HG03442 (cell line): ENCODE measurements around the gene FARP1.

Experiments used
- ATAC-seq: cut with Tn5 transposase; IDR thresholded peaks from one replicate; pipeline ENCODE4 v1.9.1; 2021; ENCODE audit warnings: mild to moderate bottlenecking, moderate library complexity; ENCODE audit not compliant: unreplicated experiment

Gene FARP1

DNA sequence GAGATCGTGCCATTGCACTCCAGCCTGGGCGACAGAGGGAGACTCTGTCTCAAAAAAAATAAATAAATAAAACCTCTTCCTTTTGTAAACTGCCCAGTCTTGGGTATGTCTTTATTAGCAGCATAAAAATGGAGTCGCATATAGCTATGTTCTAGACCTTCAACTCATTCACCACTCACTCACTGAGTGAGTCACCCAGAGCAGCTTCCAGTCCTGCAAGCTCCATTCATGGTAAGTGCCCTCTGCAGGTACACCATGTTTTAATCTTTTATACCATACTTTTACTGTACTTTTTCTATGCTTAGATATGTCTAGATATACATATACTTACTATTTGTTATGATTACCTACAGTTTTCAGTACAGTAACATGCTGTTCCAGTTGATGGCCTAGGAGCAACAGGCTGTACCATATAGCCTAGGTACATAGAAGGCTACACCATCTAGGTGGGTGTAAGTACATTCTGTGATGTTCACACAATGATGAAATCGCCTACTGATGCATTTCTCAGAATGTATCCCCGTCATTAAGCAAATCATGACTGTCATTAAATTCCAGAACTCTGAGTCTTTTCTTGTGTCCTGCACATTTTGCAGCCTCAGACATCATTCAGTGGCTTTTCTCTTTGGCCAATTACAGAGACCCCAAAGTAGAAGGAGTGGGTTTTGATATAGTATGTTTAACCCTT is 13.7 kb upstream of the FARP1 start:
- no peak for ATAC-seq

DNA sequence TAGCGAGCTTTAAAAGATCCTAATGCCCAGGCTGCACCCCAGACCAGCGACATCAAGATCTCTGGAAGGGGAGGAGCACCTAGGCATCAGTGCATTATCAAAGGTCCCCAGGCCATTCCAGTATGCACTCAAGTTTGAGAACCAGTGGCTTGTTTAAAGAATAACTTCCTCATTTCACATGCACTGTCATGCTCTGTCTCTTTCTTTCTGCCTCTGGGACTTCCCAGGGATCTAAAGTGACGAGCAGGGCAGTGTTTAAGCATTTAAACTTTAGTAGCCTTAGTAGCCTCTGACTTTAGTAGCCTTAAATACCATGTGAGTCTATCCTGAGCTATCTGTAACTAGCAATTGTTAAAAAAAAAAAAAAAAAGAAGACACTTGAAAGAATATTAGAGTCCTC is 8.9 kb upstream of the FARP1 start:
- peak; percentile 96 for ATAC-seq

DNA sequence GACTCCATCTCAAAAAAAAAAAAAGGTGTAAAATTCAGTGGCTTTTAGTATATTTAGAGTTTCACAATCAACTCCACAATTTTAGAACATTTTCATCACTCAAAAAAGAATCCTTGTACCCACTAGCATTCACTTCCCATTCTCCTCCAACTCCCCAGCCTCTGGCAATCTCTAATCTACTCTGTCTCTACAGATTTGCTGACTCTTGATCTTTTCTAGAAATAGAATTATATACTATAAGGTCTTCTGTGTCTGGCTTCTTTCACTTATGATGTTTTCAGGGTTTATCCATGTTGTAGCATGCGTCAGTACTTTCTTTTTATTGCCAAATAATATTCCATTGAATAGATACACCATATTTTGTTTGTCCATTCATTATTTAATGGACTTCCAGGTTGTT is 8.0 kb upstream of the FARP1 start:
- no peak for ATAC-seq

DNA sequence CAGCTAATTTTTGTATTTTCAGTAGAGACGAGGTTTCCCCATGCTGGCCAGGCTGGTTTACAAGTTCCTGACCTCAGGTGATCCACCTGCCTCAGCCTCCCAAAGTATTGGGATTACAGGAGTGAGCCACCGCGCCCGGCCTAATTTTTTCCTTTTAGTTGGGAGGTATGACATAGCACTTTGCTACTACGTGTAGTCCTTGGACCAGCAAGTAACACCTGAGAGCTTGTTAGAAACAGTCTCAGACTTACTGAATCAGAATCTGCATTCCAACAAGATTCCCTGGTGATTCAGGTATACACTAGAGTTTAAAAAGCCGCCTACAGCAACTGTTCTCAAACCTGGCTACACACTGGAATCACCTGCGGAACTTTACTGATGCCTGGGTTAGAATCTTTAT is 1.8 kb upstream of the FARP1 start:
- no peak for ATAC-seq

DNA sequence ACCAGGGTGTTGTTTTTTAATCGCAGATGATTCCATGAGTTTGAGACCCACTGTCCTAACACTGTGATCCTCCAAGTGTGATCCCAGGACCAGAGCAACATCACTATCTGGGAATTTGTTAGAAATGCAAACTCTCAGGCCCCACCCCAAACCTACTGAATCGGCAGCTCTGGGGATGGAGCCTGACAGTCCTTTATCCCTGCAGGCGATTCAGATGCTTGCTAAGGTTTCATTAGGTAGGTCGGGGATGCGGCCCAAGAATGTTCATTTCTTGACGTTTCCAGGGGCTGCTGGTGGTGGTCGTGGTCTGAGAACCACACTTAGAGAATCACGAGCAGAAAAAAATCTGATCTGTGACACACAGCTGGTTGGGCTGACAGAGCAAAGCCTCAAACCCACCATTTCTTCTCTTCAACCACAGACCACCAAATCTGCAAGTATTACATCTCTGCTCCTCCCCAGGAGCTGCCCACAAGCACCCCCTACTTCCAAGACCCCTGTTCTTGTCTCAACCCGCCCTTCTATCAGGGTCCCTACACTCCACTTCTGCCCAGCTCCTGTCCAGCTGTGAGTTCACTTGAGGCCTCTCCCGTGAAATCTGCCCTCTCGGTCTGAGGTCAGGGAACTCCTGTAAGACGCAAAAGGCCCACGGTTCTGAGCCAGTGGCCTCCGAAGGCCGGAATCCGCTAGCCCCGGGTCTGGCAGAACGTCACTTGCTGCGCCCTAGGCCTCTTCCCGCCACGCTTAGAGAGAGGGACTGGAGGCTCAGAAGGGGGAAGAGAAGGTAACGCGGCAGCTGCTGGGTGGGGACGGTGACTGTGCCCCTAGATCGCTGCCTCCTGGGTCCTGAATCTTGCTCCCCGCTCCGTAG is 1.1 kb upstream of the FARP1 start:
- ATAC-seq = peak; percentile 3

DNA sequence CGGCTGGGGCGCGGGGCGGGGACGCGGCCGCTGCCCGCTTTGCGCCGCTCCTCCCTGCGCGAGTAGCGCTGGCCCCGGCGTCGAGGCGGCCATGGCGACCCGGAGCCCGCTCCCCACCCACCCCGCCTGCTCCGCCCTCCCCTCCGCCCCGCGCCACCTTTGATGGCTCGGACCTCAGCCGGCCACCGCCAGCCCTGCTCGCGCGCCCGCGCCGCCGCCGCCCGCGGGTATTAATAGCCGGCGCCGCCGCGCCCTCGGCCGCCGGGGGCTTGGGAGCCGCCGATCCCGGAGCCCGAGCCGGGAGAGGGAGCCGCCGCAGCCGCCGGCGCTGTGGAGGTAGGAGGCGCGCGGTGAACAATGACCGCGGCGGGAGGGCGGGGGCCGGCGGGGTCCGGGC is 261 bp downstream of the FARP1 start:
- ATAC-seq = no peak

DNA sequence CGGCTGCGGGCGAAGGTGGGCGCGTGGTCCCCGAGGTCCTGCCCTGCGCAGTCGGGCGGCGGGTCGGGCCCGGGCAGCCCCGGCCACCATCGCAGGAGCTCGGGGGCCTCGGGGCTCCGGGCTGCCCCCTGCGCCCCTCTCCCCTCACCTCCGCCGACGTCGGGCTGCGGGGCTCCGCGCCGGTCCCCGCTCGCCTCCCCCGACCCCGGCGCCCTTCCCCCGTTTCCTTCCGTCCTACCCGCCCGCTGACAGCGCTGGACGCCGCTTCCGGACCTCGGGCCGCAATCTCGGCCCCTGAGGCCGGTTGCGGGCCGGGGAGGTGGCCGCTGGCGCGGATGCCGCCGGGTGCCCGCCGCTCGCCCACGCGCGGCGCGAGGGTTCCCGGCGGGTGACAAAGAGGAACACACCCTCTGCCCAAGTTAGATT is 720 bp downstream of the FARP1 start:
- peak; percentile 1 for ATAC-seq

DNA sequence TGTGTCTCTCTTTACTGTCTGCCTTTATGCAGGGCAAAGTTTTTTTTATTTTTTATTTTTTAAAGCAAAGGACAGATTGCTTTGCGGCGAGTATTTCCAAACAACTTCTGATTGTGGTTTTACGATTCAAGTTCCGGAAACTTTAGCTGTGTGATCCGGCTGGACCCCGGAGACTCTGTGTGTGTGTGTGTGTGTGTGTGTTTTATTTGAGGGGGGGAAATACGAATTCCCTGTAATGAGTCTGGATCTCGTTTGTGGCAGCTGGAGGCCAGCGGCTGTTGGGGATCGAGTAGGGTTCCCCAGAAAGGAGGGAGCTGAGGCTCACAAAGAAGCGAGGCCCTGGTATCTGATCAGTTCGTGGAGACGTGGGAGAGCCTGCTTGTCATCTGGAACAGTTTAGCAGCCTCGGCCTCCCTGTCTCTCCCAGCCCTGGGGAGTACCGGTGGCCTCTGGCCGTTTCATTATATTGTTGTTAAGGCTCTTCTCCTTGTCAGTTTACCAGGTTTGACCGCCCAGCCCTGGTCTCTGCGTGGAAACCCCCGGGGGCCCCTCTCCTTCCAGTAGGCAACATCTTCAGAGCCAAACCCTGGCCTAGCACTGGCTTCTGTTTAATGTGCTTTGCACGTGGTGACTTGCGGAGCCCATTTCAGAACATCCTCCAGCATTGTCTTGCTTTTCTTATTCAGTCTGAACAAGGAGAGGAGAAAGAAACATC is 1.3 kb downstream of the FARP1 start:
- ATAC-seq = no peak

DNA sequence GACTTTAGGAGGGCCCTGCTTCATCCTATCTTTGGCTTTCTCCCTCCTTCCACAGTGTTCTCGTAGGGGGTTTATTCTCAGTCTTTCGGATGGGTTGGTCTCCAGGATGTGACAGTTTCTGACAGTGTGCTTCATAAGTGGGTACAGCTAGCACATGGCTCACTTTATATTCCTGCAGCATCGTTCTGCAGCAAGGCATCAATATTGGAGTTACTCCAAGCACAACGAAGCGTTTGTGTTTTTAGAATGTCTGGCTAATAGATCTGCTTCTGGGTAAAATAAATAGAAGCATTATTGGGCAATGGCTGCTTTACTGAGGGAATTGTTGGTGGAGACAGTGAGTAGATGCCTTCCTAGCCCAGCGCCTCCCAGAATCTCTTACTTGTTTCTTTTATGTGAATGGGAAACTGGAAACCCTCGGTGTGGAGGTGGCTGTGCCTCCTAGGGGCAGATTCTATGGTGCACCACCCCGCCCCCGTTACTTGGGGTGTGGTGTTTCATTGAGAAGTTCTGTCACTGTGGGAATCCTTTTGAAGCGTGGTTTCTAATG is 2.0 kb downstream of the FARP1 start:
- ATAC-seq = no peak

DNA sequence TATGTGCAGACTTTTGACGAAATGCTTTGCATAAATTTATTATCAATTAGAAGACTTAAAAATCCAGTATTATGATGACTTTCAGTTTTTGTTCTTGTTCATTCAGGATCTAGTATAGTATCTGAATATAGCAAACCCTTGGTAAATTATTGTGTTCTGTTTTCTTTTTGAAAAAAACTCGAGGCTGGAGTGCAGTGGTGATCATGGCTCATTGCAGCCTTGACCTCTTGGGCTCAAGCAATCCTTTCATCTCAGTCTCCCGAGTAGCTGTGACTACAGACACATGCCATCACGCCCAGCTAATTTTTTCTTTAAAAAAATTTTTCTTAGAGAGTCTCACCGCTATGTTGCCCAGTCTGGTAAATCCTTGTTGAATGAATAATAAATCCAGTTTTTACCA is 4.6 kb downstream of the FARP1 start:
- ATAC-seq = no peak

DNA sequence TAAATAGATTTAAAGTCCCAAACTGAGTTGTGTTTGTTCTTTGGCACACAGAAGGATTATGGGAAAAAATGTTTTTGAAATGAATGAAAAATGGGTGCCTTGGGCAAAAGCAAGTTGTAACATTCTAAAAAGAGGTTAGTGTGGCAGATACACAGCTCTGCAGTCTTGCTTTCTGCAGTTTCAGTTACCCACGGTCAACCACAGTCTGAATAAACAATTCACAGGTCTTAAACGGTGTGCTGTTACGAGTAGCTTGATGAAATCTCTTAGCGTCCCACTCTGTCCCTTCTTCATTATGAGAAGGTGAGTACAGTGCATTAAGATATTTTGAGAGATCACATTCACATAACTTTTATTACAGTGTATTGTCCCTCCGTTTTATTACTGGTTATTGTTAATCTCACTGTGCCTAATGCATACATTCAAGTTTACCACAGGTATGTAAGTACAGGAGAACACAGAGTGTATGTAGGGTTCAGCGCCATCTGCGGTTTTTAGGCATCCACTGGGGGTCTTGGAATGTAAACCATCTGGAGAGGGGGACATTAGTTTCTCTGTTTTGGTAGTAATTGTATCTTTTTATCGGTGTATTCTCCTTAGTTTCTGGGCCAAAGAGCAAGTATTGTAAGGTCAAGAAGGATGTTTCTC is 8.1 kb downstream of the FARP1 start:
- no peak for ATAC-seq

DNA sequence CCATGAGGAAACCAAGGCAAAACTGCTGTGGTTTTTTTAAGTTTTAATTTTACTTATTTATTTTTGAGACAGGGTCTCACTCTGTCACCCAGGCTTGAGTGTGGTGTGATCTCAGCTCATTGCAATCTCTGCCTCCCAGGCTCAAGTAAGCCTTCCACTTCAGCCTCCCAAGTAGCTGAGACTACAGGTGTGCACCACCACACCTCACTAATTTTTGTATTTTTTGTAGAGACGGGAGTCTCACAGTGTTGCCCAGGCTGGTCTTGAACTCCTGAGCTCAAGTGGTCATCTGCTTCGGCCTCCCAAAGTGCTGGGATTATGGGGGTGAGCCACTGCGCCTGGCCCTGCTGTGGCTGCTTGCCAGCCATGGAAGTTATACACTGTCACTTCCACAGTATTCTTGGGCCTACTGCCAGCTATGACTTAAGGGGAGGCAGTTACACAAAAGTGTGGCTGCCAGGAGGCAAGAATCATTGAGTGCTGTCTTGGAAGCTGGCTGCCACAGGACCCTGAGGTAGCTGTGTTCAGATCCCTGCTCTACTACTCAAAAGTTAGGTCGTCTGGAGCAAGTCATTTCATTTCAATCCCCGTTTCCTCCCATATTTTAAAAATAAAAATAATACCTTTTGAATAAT is 12.7 kb downstream of the FARP1 start:
- no peak for ATAC-seq

DNA sequence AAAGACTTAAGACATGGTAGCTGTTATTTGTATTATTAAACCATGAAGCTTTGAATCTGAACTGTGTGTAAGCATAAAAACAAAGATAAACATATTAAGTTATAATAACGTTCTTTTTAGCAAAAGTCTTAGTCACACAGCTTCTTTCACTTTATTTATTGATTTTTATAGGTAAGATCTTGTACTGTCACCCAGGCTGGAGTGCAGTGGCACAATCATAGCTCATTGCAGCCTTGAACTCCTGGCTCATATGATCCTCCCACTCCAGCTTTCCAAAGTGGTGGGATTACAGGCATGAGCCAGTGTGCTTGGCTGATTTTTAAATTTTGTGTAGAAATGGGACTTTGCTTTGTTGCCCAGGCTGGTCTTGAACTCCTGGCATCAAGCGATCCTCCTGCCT is 13.4 kb downstream of the FARP1 start:
- no peak for ATAC-seq

DNA sequence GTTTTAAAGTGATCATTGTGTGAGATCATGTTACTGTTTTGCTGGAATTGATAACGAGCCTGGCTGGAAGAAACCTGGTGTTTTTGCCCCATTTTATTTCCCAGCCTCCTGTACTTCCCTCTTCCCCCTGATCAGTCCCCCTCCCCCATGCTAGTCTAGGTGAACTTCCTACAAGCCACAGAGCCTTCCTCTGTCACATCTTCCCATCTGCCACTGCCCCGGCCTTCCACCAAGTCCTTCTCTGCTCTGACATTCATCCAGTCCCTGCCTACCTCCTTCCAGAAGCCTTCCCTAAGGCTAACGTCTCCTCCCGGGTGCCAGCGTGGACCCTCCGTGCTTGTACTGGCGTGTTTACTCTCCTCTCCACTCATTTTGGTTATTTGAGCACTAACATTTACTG is 14.3 kb downstream of the FARP1 start:
- ATAC-seq = no peak

DNA sequence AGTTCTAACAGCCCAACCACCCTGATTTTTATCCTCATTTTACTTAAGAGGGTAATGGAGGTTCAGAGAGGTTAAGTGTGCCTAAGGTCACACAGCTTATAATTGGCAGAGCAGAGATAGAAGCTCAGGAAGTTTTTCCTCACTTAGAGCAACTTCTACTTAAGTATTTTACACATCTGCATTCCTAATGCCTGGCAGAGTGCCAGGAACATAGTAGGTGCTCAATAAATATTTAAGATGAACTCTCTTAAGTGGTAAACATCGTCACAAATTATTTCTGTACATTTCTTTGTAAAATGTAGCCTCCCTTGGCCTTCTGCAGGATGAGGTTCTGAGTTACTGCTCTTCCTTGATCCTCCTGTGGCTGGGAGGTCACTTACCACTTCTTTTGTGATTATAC is 14.7 kb downstream of the FARP1 start:
- ATAC-seq = no peak

DNA sequence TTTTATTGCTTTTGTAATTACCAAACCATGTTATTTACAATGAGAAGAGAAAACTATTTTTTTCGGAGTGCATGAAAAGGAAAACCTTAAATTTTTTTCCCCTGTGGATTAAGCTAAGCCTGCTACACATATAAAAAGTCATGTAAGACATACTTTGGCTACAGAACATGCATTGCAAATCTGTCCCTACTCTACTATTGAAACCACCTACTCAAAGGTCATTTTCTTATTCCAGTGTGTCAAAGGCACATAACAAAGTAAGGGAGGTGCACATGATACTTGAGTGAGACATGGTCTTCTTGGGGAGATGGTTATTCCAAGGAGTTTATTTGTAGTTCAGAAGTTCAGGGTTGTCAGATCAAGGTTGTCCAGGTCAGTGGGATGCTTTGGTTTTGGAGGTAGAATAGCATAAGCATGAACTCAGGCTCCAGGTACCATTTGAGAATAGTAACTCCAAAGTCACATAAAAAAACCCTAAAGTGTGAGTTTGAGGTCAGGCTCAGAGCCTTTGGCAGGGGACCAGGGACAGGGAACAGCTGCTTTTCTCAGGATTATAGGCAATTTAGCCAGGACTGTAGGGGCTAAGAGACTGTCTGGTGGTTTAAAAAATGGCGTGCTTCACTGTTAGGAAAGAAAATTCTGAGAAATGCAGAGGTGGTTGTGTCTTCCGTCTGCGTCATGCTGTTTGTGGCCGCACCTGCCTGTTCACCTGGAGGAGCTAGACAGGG is 15.4 kb downstream of the FARP1 start:
- ATAC-seq = no peak

DNA sequence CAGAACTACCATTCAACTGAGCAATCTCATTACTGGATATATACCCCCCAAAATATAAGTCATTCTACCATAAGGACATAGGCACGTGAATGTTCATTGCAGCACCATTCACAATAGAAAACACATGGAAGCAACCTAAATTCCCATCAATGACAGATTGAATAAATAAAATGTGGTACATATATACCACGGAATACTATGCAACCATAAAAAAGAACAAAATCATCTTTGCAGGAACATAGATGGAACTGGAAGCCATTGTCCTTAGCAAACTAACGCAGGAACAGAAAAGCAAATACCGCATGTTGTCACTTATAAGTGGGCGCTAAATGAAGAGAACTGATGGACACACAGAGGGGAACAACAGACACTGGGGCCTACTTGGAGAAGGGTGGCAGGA is 20.0 kb downstream of the FARP1 start:
- no peak for ATAC-seq

DNA sequence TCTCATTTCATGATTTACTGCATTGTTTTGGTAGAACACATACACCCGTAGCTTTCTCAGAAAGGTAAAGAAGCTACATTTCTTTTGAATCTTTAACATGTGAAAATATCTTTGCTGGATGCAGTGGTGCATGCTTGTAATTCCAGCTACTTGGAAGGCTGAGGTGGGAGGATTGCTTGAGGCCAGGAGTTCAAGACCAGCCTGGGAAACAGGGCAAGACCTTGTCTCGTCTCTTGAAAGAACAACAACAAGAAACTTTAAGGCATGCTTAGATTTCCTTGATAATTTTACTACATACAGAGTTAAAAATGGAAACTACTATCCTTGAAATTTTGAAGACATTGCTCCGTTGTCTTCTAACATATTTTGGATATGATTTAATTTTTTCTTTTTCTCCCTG is 26.4 kb downstream of the FARP1 start:
- ATAC-seq = no peak

DNA sequence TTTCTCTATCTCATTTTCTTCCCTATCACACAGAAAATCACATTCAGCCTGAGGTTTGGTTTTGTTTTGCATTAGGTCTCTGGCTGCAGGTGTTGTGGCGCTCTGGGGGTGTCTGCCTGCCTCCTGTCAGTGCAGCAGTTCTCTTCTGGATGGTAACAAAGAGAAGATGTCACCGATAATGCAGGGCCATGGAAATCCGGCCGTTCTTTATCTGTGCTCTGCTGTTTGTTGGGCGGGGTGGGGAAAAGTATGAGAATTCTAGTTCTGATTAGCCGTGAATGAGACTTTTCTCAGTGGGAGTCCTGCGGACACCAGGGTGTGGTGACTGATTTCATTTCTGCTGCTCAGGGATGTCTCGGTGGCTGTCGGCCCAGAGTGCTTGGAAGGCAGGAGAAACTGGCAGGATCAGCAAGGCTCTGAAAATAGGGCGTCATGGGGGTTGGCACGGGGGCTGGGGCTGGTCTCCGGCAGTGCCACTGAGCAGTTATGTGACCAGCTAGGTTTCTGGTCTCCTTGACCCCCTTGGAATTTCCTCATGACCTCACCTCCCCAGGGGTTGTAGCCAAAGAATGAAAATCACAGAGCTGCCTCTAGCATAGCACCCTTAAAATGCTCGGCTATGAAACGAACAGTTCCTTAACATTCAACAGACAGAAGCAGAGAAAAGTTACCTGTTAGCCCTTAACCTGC is 29.2 kb downstream of the FARP1 start:
- no peak for ATAC-seq
